Thoracic aorta (tissue), 2 donors: ENCODE measurements around the gene AFG3L2. TPM values are rescaled to one million over a fixed set of nuclear protein-coding genes. Genes with fewer than 3 reads are reported as not detected.
A peak's percentile ranks its signal among the peaks of the same experiment; 100 is the strongest.

ENCODE experiments used
- ATAC-seq: fragments of 150-250 bp; one replicate; pipeline ENCODE4 v1.8.0; 2017; ENCODE audit warnings: low read depth; ENCODE audit not compliant: insufficient number of reproducible peaks, low FRiP score
- DNase-seq: peaks from one replicate; pipeline ENCODE4 v3.0.0-alpha.2; 2020; ENCODE audit warnings: low spot score
- H3K27ac ChIP-seq, 2 donors: fragments of 200-600 bp; sonication (generic); 1 replicate in 1 of 2; 2 replicates in 1 of 2; pipeline ENCODE4 v1.5.1; 2016; ENCODE audit warnings: mild to moderate bottlenecking in 2 of 2, moderate library complexity in 2 of 2
- H3K27me3 ChIP-seq: fragments of 200-600 bp; sonication (generic); replicated peaks from 2 replicates; pipeline ENCODE4 v1.6.0; 2016; ENCODE audit warnings: mild to moderate bottlenecking; ENCODE audit not compliant: insufficient read depth
- H3K36me3 ChIP-seq: fragments of 200-600 bp; sonication (generic); one replicate; pipeline ENCODE4 v1.5.1; 2016
- H3K4me1 ChIP-seq, 2 donors: fragments of 200-600 bp; sonication (generic); 1 replicate in 1 of 2; 2 replicates in 1 of 2; pipeline versions ENCODE4 v1.5.1 to v1.6.0; 2016; ENCODE audit warnings: low read depth in 2 of 2, mild to moderate bottlenecking in 1 of 2; ENCODE audit not compliant: control insufficient read depth in 1 of 2
- H3K4me3 ChIP-seq: fragments of 200-600 bp; sonication (generic); 2 replicates; pipeline ENCODE4 v1.5.1; 2016; ENCODE audit warnings: mild to moderate bottlenecking
- H3K9me3 ChIP-seq: fragments of 200-600 bp; sonication (generic); 2 replicates; pipeline ENCODE4 v1.5.1; 2016
- total RNA-seq, 2 donors: library from RNA; depleted of rRNA; stranded (reverse); fragments of >200 nt; gene quantifications; one replicate each; pipeline versions ENCODE4 v1.1.0 to v1.2.3, GENCODE V29; 2016
- TF ChIP-seq, protein P1 (sequence below): fragments of 200-600 bp; sonication (generic); IDR thresholded peaks from one replicate; pipeline ENCODE4 v1.5.1; 2019; ENCODE audit warnings: antibody characterized with exemption

Gene AFG3L2
- total RNA-seq, 2 donors from 2014 or later, result 24.2 to 58.1 TPM

DNA sequence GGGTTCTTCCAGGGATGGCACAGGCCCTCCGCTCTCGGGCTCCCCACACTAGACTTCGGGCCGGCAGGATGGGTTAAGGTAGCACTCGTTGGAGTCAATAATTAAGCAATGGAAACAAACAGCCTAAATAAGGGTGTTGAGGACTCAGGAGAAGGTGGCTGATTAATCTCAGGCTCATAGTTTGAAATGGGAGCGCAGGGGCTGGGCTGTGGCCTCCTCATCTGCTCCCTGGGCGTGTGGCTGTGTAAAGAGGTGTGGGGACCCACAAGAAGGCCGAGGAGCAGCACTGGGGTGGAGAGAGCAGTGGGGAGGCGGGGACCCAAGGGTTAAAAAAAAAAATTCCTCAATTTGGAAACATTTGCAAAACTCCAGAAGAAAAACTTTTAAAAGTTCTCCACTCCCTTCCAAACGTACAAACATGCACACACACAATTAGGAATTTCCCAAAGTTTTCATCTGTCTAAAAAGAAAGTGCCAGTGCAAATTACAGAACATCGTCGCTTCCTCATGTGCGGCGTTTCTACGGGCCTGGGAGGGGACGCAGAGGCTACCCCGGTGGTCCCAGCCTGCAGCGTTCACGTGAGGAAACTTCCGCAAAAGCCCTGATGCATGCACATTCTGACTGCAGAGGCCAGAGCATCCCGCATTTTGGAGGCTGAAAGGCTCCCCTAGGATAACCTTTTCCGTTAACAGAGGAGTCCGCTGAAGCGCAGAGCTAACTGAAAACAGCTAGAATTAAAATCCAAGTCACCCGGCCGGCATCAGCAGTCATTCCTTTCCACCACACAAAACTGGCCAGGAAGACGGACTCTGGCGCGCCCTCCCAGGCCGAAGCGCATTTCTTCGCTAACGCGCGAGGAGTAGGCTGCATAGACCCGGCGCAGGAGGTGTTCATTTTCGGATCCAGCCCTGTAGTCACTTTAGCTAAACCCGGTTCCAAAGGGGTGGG, 70.0 kb downstream of the AFG3L2 start:
- TF ChIP-seq, protein P1, sequence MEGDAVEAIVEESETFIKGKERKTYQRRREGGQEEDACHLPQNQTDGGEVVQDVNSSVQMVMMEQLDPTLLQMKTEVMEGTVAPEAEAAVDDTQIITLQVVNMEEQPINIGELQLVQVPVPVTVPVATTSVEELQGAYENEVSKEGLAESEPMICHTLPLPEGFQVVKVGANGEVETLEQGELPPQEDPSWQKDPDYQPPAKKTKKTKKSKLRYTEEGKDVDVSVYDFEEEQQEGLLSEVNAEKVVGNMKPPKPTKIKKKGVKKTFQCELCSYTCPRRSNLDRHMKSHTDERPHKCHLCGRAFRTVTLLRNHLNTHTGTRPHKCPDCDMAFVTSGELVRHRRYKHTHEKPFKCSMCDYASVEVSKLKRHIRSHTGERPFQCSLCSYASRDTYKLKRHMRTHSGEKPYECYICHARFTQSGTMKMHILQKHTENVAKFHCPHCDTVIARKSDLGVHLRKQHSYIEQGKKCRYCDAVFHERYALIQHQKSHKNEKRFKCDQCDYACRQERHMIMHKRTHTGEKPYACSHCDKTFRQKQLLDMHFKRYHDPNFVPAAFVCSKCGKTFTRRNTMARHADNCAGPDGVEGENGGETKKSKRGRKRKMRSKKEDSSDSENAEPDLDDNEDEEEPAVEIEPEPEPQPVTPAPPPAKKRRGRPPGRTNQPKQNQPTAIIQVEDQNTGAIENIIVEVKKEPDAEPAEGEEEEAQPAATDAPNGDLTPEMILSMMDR, result peak; percentile 5
- peaks cover 21 to 32% of the 10 kb centered on the region in 2 donors for H3K4me1 ChIP-seq
- no peak for DNase-seq

DNA sequence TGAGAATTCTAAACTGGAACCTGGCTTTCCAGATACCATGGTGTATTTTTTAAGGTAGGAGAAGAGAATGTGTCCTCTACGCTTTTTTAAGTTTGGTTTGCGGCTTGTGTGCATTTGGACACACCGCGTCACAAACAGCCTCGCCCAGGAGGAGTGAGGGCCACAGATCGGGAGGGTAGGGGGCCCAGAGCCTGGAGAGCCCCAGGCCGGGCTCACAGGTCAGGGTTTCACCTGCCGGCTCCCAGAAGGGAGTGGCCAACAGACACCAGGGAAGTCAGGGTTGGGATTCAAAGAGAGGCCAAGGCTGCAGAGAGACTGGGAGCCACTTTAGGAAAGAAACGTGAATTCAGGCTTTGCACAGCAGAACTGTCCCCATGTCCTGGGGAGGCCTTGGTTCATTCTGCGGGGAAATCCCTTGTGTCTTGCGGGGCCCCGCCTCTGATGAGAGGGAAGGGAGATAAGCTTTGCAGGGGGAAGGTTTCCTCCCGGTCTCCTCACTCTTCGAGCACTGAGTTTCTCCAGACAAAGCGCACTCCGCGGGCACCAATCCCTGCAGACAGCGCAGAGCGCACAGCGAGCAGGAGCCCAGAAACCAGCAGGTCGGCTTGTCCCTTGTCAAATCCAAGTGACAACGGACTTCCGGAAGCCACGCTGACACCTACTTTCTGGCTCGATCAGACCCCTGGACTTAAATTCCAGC, 70.9 kb downstream of the AFG3L2 start:
- DNase-seq (no peak), ATAC-seq (no peak)
- Histone ChIP-seq H3K36me3 (peaks cover 10% of the 10 kb centered on the region), H3K4me3 (peak overlapping the region; percentile 96), H3K9me3 (no peaks in the 10 kb centered on the region), H3K27ac (no peak overlapping the region), H3K27me3 (no peaks in the 10 kb centered on the region), H3K4me1 (peaks cover 21 to 32% of the 10 kb centered on the region in 2 donors)
- TF ChIP-seq, protein P1, result no peak

More for the DNA sequence above, 70.0 kb downstream of the AFG3L2 start:
- Histone ChIP-seq H3K36me3 (peaks cover 18% of the 10 kb centered on the region), H3K4me3 (peak overlapping the region; percentile 96), H3K27ac (peak overlapping the region; percentile 99), H3K9me3 (peaks cover 3% of the 10 kb centered on the region), H3K27me3 (no peaks in the 10 kb centered on the region)
- ATAC-seq, result peak; percentile 22

DNA sequence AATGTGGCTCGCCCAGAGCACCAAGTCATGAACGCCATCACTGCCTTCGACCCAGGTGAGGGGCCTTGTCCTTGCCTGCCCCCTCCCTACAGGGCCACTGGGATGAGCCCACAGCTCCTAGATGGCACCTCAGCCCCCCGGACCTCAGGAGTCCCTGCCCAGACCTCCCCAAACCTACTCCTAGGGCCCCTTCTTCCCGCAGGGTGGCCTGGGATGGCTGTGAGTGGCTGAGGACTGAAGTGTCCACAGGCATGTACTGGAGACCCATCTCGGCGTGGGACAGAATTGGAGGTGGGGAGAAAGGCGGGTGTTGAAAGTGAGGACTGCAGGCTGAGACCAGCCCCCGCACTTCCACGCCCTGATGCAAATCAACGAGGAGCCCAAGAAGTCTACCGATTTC, 71.8 kb downstream of the AFG3L2 start:
- Histone ChIP-seq H3K4me1 (peaks cover 16 to 26% of the 10 kb centered on the region in 2 donors), H3K27ac (no peak overlapping the region), H3K9me3 (no peaks in the 10 kb centered on the region), H3K4me3 (no peak overlapping the region), H3K27me3 (no peaks in the 10 kb centered on the region), H3K36me3 (peaks cover 4% of the 10 kb centered on the region)
- DNase-seq, result no peak
- no peak for ATAC-seq
- TF ChIP-seq, protein P1, result no peak

DNA sequence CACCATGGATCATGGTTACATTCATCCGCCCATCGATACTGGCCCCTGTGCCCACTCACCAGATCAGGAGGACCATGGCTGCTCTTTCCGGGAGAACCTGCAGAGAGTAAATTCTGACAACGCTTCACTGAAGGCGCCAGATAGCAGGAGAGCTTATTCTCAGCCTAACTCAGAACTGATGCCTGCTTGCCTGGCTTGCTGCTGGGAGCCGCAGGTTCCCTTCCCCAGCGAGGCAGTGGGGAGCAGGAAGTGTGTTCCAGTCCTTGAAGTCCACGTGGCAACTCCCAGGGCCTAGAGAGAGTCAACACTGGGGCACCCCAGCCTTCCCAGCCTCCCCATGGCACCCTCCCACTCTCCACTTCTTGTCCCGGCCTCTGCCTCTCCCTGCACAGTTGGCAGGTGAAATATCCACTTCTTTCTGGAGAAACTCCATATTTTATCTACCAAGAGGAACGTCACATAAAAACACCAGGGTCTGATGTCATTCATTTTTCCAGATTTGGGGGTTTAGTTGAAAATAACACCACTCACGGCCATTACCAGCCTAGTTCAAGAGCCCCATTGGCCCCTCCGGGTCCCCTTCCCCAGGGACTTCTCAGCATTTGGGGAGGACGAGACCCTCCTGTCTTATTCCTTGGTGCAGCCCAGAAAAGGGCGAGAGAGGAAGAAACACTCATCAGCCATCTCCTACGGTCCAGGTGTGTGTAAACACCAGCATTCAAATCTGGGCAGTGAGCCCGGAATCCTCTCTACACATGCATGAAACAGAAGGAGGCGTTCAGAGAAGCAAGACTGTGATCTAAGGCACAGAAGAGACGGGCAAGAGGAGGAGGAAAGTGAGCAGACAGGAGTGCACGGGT, 72.4 kb downstream of the AFG3L2 start:
- Histone ChIP-seq H3K27me3 (no peaks in the 10 kb centered on the region), H3K4me1 (peaks cover 10 to 19% of the 10 kb centered on the region in 2 donors), H3K9me3 (no peaks in the 10 kb centered on the region), H3K4me3 (no peak overlapping the region), H3K36me3 (no peaks in the 10 kb centered on the region), H3K27ac (no peak overlapping the region)
- ATAC-seq (no peak), DNase-seq (no peak)
- TF ChIP-seq, protein P1, result no peak
